K562 (cell line): ENCODE measurements around the gene TAC1. TPM values are rescaled to one million over a fixed set of nuclear protein-coding genes. Genes with fewer than 3 reads are reported as not detected.

Source experiments
- ATAC-seq: fragments of 200-7000 bp; cut with Tn5 transposase; 3 replicates; pipeline ENCODE4 v1.9.1; 2020; ENCODE audit warnings: moderate library complexity
- BruUV-seq: library from RNA; stranded (reverse); fragments of 400-500 nt; replicated peaks from 2 replicates; lab custom pipeline; 2021; lab: Mats Ljungman, UMichigan
- CTCF ChIA-PET: fragments of 300-600 bp; formaldehyde crosslinking; extraction: SDS; loops from one replicate; lab custom pipeline; 2021; ENCODE audit warnings: low intra/inter-chr PET ratio; lab: Yijun Ruan, JAX
- POLR2A ChIA-PET: fragments of 300-600, 350-650 bp; sonication (Branson Sonifier 250); formaldehyde crosslinking; extraction: SDS; loops from one replicate; lab custom pipeline; 2021; ENCODE audit warnings: antibody characterized with exemption, inconsistent platforms; lab: Yijun Ruan, JAX
- DNase-seq, 4 experiments: peaks; one replicate each; pipeline versions ENCODE4 v3.0.0 to v3.0.0-alpha.2; 2011 to 2018; ENCODE audit warnings: low spot score in 3 of 4, mixed read lengths in 3 of 4; ENCODE audit errors: extremely low read depth in 1 of 4
- FAIRE-seq: peaks from 2 replicates; lab custom pipeline; 2011; peaks lifted over from hg19 to GRCh38; lab: Jason Lieb, UNC
- H2AFZ ChIP-seq: 2 replicates; pipeline ENCODE4 v1.6.0; 2011; ENCODE audit warnings: low read depth, low read length, control low read depth, inconsistent platforms
- H3K27ac ChIP-seq: fragments of 200-600 bp; 3 replicates; pipeline ENCODE4 v1.8.0; 2011; ENCODE audit warnings: low read depth, mild to moderate bottlenecking, control low read depth, inconsistent platforms, low read length, moderate library complexity, mixed read lengths; ENCODE audit errors: extremely low read depth
- H3K27me3 ChIP-seq, 2 experiments: fragments of 300-600 bp in 1 of 2; 2 replicates in 1 of 2; 3 replicates in 1 of 2; pipeline versions ENCODE4 v1.6.0 to v1.8.0; 2011; ENCODE audit warnings: inconsistent platforms in 2 of 2, low read length in 2 of 2, mild to moderate bottlenecking in 1 of 2, mixed read lengths in 1 of 2, moderate library complexity in 1 of 2; ENCODE audit not compliant: control insufficient read depth in 2 of 2, insufficient read depth in 2 of 2
- H3K36me3 ChIP-seq: fragments of 300-600 bp; 3 replicates; pipeline ENCODE4 v1.8.0; 2011; ENCODE audit warnings: mild to moderate bottlenecking, low read length, inconsistent platforms; ENCODE audit not compliant: control insufficient read depth, insufficient read depth
- H3K4me1 ChIP-seq, 2 experiments: fragments of 200-600 bp in 1 of 2; replicated peaks in 1 of 2; 2 replicates in 1 of 2; 3 replicates in 1 of 2; pipeline versions ENCODE4 v1.5.1 to v1.8.0; 2011; ENCODE audit warnings: inconsistent platforms in 2 of 2, low read length in 2 of 2, mild to moderate bottlenecking in 1 of 2, mixed read lengths in 1 of 2, moderate library complexity in 1 of 2; ENCODE audit not compliant: control insufficient read depth in 2 of 2, insufficient read depth in 2 of 2
- H3K4me2 ChIP-seq: 2 replicates; pipeline ENCODE4 v1.6.1; 2011; ENCODE audit warnings: low read length, control low read depth, inconsistent platforms, mixed read lengths; ENCODE audit not compliant: insufficient read depth
- H3K4me3 ChIP-seq: fragments of 200-600 bp; sonication (generic), shearing (Covaris generic); 2 replicates; pipeline ENCODE4 v1.5.1; 2016; ENCODE audit warnings: control low read depth, inconsistent platforms
- H3K79me2 ChIP-seq: fragments of 200-600 bp; 3 replicates; pipeline ENCODE4 v1.8.0; 2011; ENCODE audit warnings: low read length, inconsistent platforms; ENCODE audit not compliant: control insufficient read depth, insufficient read depth
- H3K9ac ChIP-seq, 2 experiments: 2 replicates each; pipeline versions ENCODE4 v1.6.0 to v1.6.1; 2011; ENCODE audit warnings: low read depth in 2 of 2, low read length in 2 of 2, control low read depth in 1 of 2, inconsistent platforms in 1 of 2, mild to moderate bottlenecking in 1 of 2, mixed read lengths in 1 of 2; ENCODE audit not compliant: insufficient read depth in 1 of 2
- H3K9me1 ChIP-seq: one replicate; pipeline ENCODE4 v1.6.0; 2011; ENCODE audit warnings: inconsistent platforms, mild to moderate bottlenecking, low read length, moderate library complexity; ENCODE audit not compliant: control insufficient read depth, insufficient read depth
- H3K9me3 ChIP-seq: replicated peaks from 2 replicates; pipeline ENCODE4 v1.5.1; 2011; ENCODE audit warnings: low read depth, low read length, inconsistent platforms; ENCODE audit not compliant: control insufficient read depth, insufficient read depth
- H4K20me1 ChIP-seq: replicated peaks from 2 replicates; pipeline ENCODE4 v1.6.1; 2011; ENCODE audit warnings: low read length, inconsistent platforms, mixed read lengths; ENCODE audit not compliant: control insufficient read depth, insufficient read depth
- CTBP1 ChIP-seq: fragments of 450-650 bp; IDR thresholded peaks from 2 replicates; pipeline ENCODE4 v1.6.1; 2016; ENCODE audit warnings: borderline replicate concordance
- FOSL1 ChIP-seq: fragments of 200-800 bp; sonication (Bioruptor generic); conservative IDR thresholded peaks from 2 replicates; pipeline ENCODE4 v1.6.1; 2016; ENCODE audit warnings: missing genetic modification characterization, missing compliant biosample characterization
- FOXJ2 ChIP-seq: fragments of 200-800 bp; sonication (Bioruptor generic); IDR thresholded peaks from 2 replicates; pipeline ENCODE4 v1.6.1; 2016; ENCODE audit warnings: missing genetic modification characterization, missing compliant biosample characterization
- HDAC1 ChIP-seq, 2 experiments: fragments of 450-650 bp; IDR thresholded peaks; 2 replicates each; pipeline ENCODE4 v1.6.1; 2016 to 2017; ENCODE audit warnings: inconsistent platforms in 1 of 2, mild to moderate bottlenecking in 1 of 2, moderate library complexity in 1 of 2
- KAT7 ChIP-seq: sonication (generic); formaldehyde crosslinking; IDR thresholded peaks from 2 replicates; pipeline ENCODE4 v1.8.0; 2022; ENCODE audit warnings: missing genetic modification reagents, mild to moderate bottlenecking, borderline replicate concordance
- NFATC3 ChIP-seq: fragments of 450-650 bp; IDR thresholded peaks from 2 replicates; pipeline ENCODE4 v1.6.1; 2017; ENCODE audit warnings: mild to moderate bottlenecking
- RFX5 ChIP-seq: IDR thresholded peaks from 2 replicates; pipeline ENCODE4 v1.6.1; 2011; ENCODE audit warnings: low read depth, mild to moderate bottlenecking, improper control_type of control experiment, low read length
- YBX1 ChIP-seq: fragments of 450-650 bp; IDR thresholded peaks from 2 replicates; pipeline ENCODE4 v1.7.1; 2016; ENCODE audit warnings: mild to moderate bottlenecking
- ZKSCAN1 ChIP-seq: fragments of 150-350 bp; IDR thresholded peaks from 2 replicates; pipeline ENCODE4 v1.6.1; 2016; ENCODE audit warnings: low read depth, low read length
- ZNF586 ChIP-seq: fragments of 450-650 bp; formaldehyde crosslinking; conservative IDR thresholded peaks from 2 replicates; pipeline ENCODE4 v1.4.0; 2020; ENCODE audit warnings: mild to moderate bottlenecking, moderate library complexity
- ZNF780A ChIP-seq: fragments of 250-450 bp; sonication (Bioruptor Pico); IDR thresholded peaks from 2 replicates; pipeline ENCODE4 v1.5.0; 2021; ENCODE audit warnings: mild to moderate bottlenecking
- in situ Hi-C: fragments of 300-500 bp; cut with MboI; formaldehyde crosslinking; loops from 4 replicates; pipeline ENCODE4 v1.15.0; 2018; ENCODE audit warnings: inconsistent platforms, mixed read lengths
- intact Hi-C: fragments of 100-400 bp; cut with micrococcal nuclease; formaldehyde crosslinking; loops from 2 replicates; pipeline ENCODE4 v1.14.2; 2022
- polyA plus RNA-seq, 8 experiments: library from polyadenylated mRNA; depleted of rRNA in 4 of 8; stranded (reverse) in 5 of 8; unstranded in 3 of 8; fragments of >200 nt; fragmentation: Nextera tagmentation in 2 of 8; fragmentation: Illumina TruSeq in 1 of 8; extraction: Ambion mirVana in 2 of 8; extraction: Trizol in 1 of 8; gene quantifications; 2 replicates each; pipeline versions ENCODE4 v1.2.1 to v1.2.3, GENCODE V29; 2011 to 2014; ENCODE audit warnings: inconsistent platforms in 1 of 8, missing spikeins in 1 of 8
- total RNA-seq, 7 experiments: library from RNA; depleted of rRNA in 6 of 7; stranded (reverse); fragments of >200 nt in 6 of 7; fragmentation: Illumina TruSeq in 2 of 7; extraction: Trizol in 2 of 7; gene quantifications; 2 replicates each; pipeline versions ENCODE4 v1.2.1 to v1.2.3, GENCODE V29; 2011 to 2021; ENCODE audit warnings: low replicate concordance in 1 of 7
- TF ChIP-seq, protein P1 (sequence below): fragments of 450-650 bp; formaldehyde crosslinking; IDR thresholded peaks from 2 replicates; pipeline ENCODE4 v1.4.0; 2020; ENCODE audit warnings: mild to moderate bottlenecking, moderate library complexity
- TF ChIP-seq, protein P2 (sequence below): fragments of 250-450 bp; sonication (Bioruptor Pico); IDR thresholded peaks from 2 replicates; pipeline ENCODE4 v1.5.0; 2020; ENCODE audit warnings: mild to moderate bottlenecking, borderline replicate concordance
- TF ChIP-seq, protein P3 (sequence below): sonication (generic); formaldehyde crosslinking; IDR thresholded peaks from 2 replicates; pipeline ENCODE4 v1.5.0; 2020; ENCODE audit warnings: missing genetic modification reagents
- TF ChIP-seq, protein P4 (sequence below): fragments of 450-650 bp; IDR thresholded peaks from 2 replicates; pipeline ENCODE4 v1.6.1; 2016; ENCODE audit warnings: borderline replicate concordance

Gene TAC1
- total and polyA plus RNA-seq, 9 of the 15 experiments (the other 6 are each of a cell fraction or from before 2014, with no cell fraction given): 0.06 to 0.12 TPM; not detected in 7

DNA sequence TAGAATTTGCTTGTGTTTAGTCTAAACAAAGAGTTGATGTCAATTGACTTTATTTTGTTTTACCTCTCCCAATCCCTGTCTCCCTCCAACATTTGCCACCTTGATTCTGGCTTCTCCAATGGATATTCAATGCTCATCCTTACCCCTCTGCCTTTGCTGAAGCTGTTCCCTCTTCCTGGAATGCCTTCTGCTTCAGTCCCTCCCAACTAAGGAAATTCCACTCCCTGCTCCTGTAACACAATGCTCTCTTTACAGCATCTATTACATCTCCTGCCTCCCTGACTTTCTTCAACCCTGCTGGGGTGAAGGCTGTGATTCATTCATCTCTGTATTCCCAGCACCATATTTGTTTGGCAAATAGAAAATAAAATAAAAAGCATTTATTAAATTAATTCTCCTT is 34.5 kb upstream of the TAC1 start:
- H3K4me1 ChIP-seq: no peaks in the 10 kb centered on the region
- FAIRE-seq (no peak), DNase-seq (no peak), ATAC-seq (no peak)
- H2AFZ ChIP-seq: no peak overlapping the region
- ChIA-PET POLR2A (no interaction called here), CTCF (no interaction called here)
- H4K20me1 ChIP-seq: no peaks in the 10 kb centered on the region
- no peak overlapping the region for H3K9ac ChIP-seq
- BruUV-seq: no TSS peak
- H3K27me3 ChIP-seq: no peaks in the 10 kb centered on the region
- no peaks in the 10 kb centered on the region for H3K79me2 ChIP-seq
- intact Hi-C loops (no loop called here), in situ Hi-C loops (no loop called here)
- H3K9me3 ChIP-seq: no peaks in the 10 kb centered on the region
- no peak overlapping the region for H3K4me3 ChIP-seq
- no peaks in the 10 kb centered on the region for H3K36me3 ChIP-seq
- no peak overlapping the region for H3K4me2 ChIP-seq
- TF ChIP-seq KAT7 (CRISPR knock-in tag) (no peak), FOXJ2 (tag) (no peak), NFATC3 (no peak), YBX1 (no peak), HDAC1 (IDR thresholded peaks at IDR 0.05) (no peak), FOSL1 (tag) (no peak), CTBP1 (no peak), RFX5 (no peak), ZNF586 (no peak), ZKSCAN1 (no peak), ZNF780A (CRISPR knock-in tag) (no peak)
- TF ChIP-seq, protein P1, sequence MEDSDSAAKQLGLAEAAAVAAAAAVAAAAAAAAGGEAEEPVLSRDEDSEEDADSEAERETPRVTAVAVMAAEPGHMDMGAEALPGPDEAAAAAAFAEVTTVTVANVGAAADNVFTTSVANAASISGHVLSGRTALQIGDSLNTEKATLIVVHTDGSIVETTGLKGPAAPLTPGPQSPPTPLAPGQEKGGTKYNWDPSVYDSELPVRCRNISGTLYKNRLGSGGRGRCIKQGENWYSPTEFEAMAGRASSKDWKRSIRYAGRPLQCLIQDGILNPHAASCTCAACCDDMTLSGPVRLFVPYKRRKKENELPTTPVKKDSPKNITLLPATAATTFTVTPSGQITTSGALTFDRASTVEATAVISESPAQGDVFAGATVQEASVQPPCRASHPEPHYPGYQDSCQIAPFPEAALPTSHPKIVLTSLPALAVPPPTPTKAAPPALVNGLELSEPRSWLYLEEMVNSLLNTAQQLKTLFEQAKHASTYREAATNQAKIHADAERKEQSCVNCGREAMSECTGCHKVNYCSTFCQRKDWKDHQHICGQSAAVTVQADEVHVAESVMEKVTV: no peak
- TF ChIP-seq, protein P2, sequence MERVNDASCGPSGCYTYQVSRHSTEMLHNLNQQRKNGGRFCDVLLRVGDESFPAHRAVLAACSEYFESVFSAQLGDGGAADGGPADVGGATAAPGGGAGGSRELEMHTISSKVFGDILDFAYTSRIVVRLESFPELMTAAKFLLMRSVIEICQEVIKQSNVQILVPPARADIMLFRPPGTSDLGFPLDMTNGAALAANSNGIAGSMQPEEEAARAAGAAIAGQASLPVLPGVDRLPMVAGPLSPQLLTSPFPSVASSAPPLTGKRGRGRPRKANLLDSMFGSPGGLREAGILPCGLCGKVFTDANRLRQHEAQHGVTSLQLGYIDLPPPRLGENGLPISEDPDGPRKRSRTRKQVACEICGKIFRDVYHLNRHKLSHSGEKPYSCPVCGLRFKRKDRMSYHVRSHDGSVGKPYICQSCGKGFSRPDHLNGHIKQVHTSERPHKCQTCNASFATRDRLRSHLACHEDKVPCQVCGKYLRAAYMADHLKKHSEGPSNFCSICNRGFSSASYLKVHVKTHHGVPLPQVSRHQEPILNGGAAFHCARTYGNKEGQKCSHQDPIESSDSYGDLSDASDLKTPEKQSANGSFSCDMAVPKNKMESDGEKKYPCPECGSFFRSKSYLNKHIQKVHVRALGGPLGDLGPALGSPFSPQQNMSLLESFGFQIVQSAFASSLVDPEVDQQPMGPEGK (CRISPR knock-in tag): no peak
- TF ChIP-seq, protein P3, sequence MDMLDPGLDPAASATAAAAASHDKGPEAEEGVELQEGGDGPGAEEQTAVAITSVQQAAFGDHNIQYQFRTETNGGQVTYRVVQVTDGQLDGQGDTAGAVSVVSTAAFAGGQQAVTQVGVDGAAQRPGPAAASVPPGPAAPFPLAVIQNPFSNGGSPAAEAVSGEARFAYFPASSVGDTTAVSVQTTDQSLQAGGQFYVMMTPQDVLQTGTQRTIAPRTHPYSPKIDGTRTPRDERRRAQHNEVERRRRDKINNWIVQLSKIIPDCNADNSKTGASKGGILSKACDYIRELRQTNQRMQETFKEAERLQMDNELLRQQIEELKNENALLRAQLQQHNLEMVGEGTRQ: no peak
- TF ChIP-seq, protein P4, sequence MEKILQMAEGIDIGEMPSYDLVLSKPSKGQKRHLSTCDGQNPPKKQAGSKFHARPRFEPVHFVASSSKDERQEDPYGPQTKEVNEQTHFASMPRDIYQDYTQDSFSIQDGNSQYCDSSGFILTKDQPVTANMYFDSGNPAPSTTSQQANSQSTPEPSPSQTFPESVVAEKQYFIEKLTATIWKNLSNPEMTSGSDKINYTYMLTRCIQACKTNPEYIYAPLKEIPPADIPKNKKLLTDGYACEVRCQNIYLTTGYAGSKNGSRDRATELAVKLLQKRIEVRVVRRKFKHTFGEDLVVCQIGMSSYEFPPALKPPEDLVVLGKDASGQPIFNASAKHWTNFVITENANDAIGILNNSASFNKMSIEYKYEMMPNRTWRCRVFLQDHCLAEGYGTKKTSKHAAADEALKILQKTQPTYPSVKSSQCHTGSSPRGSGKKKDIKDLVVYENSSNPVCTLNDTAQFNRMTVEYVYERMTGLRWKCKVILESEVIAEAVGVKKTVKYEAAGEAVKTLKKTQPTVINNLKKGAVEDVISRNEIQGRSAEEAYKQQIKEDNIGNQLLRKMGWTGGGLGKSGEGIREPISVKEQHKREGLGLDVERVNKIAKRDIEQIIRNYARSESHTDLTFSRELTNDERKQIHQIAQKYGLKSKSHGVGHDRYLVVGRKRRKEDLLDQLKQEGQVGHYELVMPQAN: no peak
- no peaks in the 10 kb centered on the region for H3K9me1 ChIP-seq
- H3K27ac ChIP-seq: no peak overlapping the region
